Body of pancreas (tissue), 4 donors: Measurements from ENCODE around the gene IBA57. TPM values are rescaled to one million over a fixed set of nuclear protein-coding genes. Genes with fewer than 3 reads are reported as not detected.

Experiments used
- ATAC-seq: fragments of 150-250 bp; one replicate; pipeline ENCODE4 v1.9.1; 2016
- DNase-seq, 4 donors: peaks; one replicate each; pipeline ENCODE4 v3.0.0-alpha.2; 2019
- H3K27ac ChIP-seq, 4 donors: fragments of 200-600 bp; sonication (generic); 1 replicate in 3 of 4; 2 replicates in 1 of 4; pipeline versions ENCODE4 v1.5.1 to v1.6.1; 2016 to 2019; ENCODE audit warnings: mild to moderate bottlenecking in 1 of 4, mixed read lengths in 1 of 4, moderate library complexity in 1 of 4
- H3K27me3 ChIP-seq, 2 donors: fragments of 200-600 bp; sonication (generic); one replicate each; pipeline ENCODE4 v1.6.0; 2016; ENCODE audit warnings: mild to moderate bottlenecking in 1 of 2
- H3K36me3 ChIP-seq, 2 donors: fragments of 200-600 bp; sonication (generic); replicated peaks in 1 of 2; 2 replicates each; pipeline ENCODE4 v1.5.1; 2016; ENCODE audit warnings: low read depth in 2 of 2; ENCODE audit not compliant: insufficient read depth in 1 of 2
- H3K4me1 ChIP-seq: fragments of 200-600 bp; sonication (generic); one replicate; pipeline ENCODE4 v1.6.0; 2016
- H3K4me3 ChIP-seq, 2 donors: fragments of 200-600 bp; sonication (generic); 1 replicate in 1 of 2; 2 replicates in 1 of 2; pipeline ENCODE4 v1.5.1; 2016 to 2019
- H3K9me3 ChIP-seq, 3 donors: fragments of 200-600 bp; sonication (generic); 1 replicate in 2 of 3; 2 replicates in 1 of 3; pipeline ENCODE4 v1.5.1; 2016
- POLR2A ChIP-seq, 3 donors: fragments of 450-650 bp; IDR thresholded peaks; one replicate each; pipeline ENCODE4 v1.6.1; 2016; ENCODE audit warnings: antibody characterized with exemption in 3 of 3, mild to moderate bottlenecking in 2 of 3
- WGBS, 2 donors: methylation state at CpG; one replicate each; pipeline ENCODE4 v1.1.5; 2017; 5-methylcytosine and 5-hydroxymethylcytosine counted together
- intact Hi-C: fragments of 100-400 bp; cut with DNase I; formaldehyde crosslinking; loops from one replicate; pipeline ENCODE4 v1.15.1; 2023
- total RNA-seq, 2 donors: library from RNA; depleted of rRNA; stranded (reverse); fragments of >200 nt; gene quantifications; one replicate each; pipeline ENCODE4 v1.1.0, GENCODE V29; 2016
- TF ChIP-seq, protein P1 (sequence below), 7 experiments: fragments of 450-650 bp in 4 of 7; fragments of 200-600 bp in 3 of 7; sonication (generic) in 3 of 7; IDR thresholded peaks; one replicate each; pipeline ENCODE4 v1.5.1; 2016 to 2019; ENCODE audit warnings: antibody characterized with exemption in 7 of 7

IBA57 gene
- total RNA-seq, 2 donors from 2014 or later, result 4.7 to 13.5 TPM

DNA sequence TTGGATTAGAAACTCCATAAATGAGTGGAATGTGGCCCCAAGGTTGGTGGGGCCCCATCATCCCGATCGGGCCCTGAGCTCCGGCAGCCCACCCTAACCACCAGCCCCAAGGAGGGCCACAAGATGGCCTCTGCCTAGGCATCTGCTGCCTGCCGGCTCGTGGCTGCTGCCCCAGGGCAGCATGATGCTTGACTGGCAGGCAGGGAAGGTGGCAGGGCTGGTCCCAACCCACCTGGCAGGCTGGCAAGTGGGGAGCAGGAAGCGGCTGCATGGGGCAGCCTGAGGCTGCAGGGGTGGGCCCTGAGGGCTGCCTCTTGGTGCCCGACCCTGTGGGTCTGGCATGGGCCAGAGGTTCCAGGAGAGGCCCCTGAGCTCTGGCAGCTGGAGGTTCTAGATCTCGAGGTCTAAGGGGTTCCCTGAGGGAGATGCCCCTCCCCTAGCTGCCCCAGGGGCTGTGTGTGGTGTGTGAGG, 16.6 kb upstream of the IBA57 start:
- H3K36me3 ChIP-seq, result peaks cover 0 to 14% of the 10 kb centered on the region in 2 donors
- H3K27ac ChIP-seq, result peak overlapping the region in 2 of 4 donors; percentile 51 to 71
- 66 to 80% methylated on average over 1 to 8 of the region's 8 CpGs for WGBS, 2 donors
- peaks cover 27% of the 10 kb centered on the region for H3K4me1 ChIP-seq
- no peak overlapping the region for H3K4me3 ChIP-seq
- TF ChIP-seq POLR2A (IDR thresholded peaks at IDR 0.05), result no peak
- TF ChIP-seq, protein P1, sequence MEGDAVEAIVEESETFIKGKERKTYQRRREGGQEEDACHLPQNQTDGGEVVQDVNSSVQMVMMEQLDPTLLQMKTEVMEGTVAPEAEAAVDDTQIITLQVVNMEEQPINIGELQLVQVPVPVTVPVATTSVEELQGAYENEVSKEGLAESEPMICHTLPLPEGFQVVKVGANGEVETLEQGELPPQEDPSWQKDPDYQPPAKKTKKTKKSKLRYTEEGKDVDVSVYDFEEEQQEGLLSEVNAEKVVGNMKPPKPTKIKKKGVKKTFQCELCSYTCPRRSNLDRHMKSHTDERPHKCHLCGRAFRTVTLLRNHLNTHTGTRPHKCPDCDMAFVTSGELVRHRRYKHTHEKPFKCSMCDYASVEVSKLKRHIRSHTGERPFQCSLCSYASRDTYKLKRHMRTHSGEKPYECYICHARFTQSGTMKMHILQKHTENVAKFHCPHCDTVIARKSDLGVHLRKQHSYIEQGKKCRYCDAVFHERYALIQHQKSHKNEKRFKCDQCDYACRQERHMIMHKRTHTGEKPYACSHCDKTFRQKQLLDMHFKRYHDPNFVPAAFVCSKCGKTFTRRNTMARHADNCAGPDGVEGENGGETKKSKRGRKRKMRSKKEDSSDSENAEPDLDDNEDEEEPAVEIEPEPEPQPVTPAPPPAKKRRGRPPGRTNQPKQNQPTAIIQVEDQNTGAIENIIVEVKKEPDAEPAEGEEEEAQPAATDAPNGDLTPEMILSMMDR (IDR thresholded peaks at IDR 0.05), result no peak
- peak in 2 of 4 donors; percentile 2 to 9 for DNase-seq
- intact Hi-C loops, result no loop called here
- no peak for ATAC-seq
- H3K27me3 ChIP-seq, result no peaks in the 10 kb centered on the region
- H3K9me3 ChIP-seq, result no peaks in the 10 kb centered on the region

DNA sequence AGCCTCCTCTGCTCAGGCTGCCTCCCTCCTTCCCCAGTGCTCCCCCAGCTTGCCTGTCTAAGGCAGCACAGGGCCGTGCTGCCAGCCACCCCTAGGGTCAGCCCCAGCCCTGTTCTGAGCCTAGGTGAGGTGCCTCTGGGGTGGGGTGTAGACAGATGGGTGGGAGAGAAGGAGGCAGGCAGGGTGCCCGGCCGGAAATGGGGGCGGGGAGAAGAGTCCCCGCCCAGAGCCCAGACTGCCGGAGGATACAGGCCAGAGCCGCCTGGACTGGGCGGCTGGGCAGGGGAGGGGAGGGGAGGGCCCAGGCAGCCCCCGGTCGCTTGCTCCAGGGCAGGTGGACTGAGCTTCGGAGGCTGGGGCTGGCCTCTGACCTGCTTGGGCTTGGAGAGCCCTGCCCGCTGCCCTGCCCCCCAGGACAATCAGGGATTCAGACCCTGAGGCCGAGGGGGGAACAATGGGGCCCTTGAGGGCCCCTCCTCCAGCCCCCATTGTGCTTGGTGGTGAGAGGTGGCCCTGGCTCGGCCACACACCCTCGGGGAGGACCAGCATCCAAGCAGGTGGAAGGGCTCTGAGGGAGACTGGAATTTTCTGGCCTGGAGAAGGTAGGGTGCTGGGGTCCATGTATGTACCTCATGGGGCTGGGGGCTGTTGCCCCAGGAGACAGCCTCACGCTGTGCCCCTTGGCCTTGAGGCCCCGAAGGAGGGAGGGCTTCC, 16.0 kb upstream of the IBA57 start, which contains the start of gene GJC2:
Gene GJC2, plus strand, starts transcription at position 525 of the 714 bp plus-strand sequence. CDS start 7,829 bp downstream, outside the sequence.
- 72 to 89% methylated on average over 8 to 15 of the region's 17 CpGs for WGBS, 2 donors
- DNase-seq, result peak in 2 of 4 donors; percentile 9 to 12
- H3K4me1 ChIP-seq, result peaks cover 22% of the 10 kb centered on the region

DNA sequence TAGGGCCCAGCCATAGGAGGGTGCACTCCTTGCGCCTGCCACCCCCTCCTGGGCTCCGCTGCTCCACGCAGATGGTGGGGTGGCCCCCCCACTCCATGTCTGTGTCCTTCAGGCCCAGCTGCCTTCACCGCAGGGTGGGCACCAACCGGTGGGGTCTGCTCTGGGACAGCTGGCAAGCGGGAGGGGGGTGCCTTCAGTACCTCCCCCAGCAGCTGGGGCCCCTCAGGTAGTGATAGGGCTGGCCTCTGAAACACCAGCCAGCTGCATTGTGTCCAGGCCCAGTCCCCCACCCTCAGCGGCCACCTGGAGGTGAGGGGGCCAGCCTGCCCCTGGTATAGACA, 15.5 kb upstream of the IBA57 start:
- H3K27me3 ChIP-seq, result no peaks in the 10 kb centered on the region
- peaks cover 0 to 14% of the 10 kb centered on the region in 2 donors for H3K36me3 ChIP-seq
- no peak overlapping the region for H3K4me3 ChIP-seq
- no peak for TF ChIP-seq POLR2A (IDR thresholded peaks at IDR 0.05)
- TF ChIP-seq, protein P1 (IDR thresholded peaks at IDR 0.05), result no peak
- H3K9me3 ChIP-seq, result no peaks in the 10 kb centered on the region
- 63% methylated on average over 2 of the region's 7 CpGs; no CpG with 5 or more reads in 1 of the 2 donors for WGBS, 2 donors
- H3K27ac ChIP-seq, result peak overlapping the region in 3 of 4 donors; percentile 4 to 71 (median 51)
- ATAC-seq, result no peak
- DNase-seq, result peak in 2 of 4 donors; percentile 5 to 14
- intact Hi-C loops, result no loop called here
- H3K4me1 ChIP-seq, result peaks cover 21% of the 10 kb centered on the region

More for the DNA sequence above, 16.0 kb upstream of the IBA57 start, which contains the start of gene GJC2:
- intact Hi-C loops, result no loop called here
- H3K4me3 ChIP-seq, result no peak within 1 kb of the TSS
- H3K36me3 ChIP-seq, result peaks cover 0 to 14% of the 10 kb centered on the region in 2 donors
- peak within 1 kb of the TSS; percentile 4 to 71 (median 45) for H3K27ac ChIP-seq
- no peak for ATAC-seq
- TF ChIP-seq, protein P1 (IDR thresholded peaks at IDR 0.05), result no peak
- TF ChIP-seq POLR2A (IDR thresholded peaks at IDR 0.05), result no peak
- H3K9me3 ChIP-seq, result no peaks in the 10 kb centered on the region
- no peaks in the 10 kb centered on the region for H3K27me3 ChIP-seq

DNA sequence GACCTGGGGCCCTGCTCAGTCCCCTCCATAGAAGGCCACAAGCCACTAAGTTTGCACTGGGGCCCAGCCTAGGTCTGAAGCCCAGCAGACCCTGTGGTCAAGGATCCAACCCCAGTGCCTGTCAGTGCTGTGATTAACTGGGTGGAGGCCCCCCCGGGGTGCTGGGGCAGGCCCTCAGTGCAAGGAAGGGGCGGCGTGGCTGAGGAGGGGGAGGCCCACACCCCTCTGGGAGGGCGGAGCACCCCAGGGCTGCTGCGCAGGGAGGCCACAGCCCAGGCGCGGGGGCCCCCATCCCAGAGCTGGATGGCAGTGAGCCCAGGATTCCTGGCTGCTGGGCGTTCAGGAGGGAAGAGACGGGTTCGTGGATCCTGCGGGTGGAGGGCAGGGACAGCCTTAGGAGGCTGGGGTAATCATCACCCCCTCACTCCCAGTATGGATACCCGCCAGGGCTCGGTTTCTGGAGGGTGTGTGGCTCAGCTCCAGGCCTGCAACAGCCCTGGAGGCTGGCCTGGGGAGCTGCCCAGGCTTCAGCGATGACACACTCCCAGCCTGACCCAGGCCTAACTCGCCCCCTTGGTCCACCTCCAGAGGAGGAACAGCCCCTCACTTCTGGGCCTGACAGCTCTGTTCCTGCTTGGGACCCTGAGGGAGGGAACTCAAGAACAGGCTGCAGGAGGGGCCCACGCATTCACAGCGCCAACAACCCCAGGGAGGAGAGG, 15.0 kb upstream of the IBA57 start:
- H3K27ac ChIP-seq, result peak overlapping the region; percentile 4 to 71 (median 45)
- peaks cover 21% of the 10 kb centered on the region for H3K4me1 ChIP-seq
- H3K36me3 ChIP-seq, result peaks cover 0 to 11% of the 10 kb centered on the region in 2 donors
- peak; percentile 38 for ATAC-seq
- no peaks in the 10 kb centered on the region for H3K27me3 ChIP-seq
- H3K4me3 ChIP-seq, result no peak overlapping the region
- no peaks in the 10 kb centered on the region for H3K9me3 ChIP-seq
- intact Hi-C loops, result no loop called here
- WGBS, 2 donors, result 58 to 74% methylated on average over 10 to 16 of the region's 17 CpGs
- peak; percentile 34 to 57 (median 38) for DNase-seq
- TF ChIP-seq POLR2A (IDR thresholded peaks at IDR 0.05), result no peak
- TF ChIP-seq, protein P1 (IDR thresholded peaks at IDR 0.05), result no peak
